HL-60 (cell line): ENCODE data around the gene RAI2.
"Not testable (repeated sequence)": the region's sequence is repeated elsewhere in the genome, so short reads cannot be mapped to it uniquely, and the experiment has no call there.

Experiments used
- DNase-seq, 2 experiments: peaks; one replicate each; pipeline ENCODE4 v3.0.0-alpha.2; 2010 to 2020; ENCODE audit warnings: low read depth in 1 of 2, low spot score in 1 of 2
- H3K27ac ChIP-seq: fragments of 250-450 bp; sonication (Bioruptor Pico); replicated peaks from 2 replicates; pipeline ENCODE4 v1.5.1; 2020; ENCODE audit warnings: mild to moderate bottlenecking, moderate library complexity
- H3K27me3 ChIP-seq: fragments of 250-450 bp; sonication (Bioruptor Pico); 2 replicates; pipeline ENCODE4 v1.5.1; 2021; ENCODE audit warnings: mild to moderate bottlenecking, moderate library complexity; ENCODE audit not compliant: insufficient read depth, poor library complexity, severe bottlenecking
- H3K4me3 ChIP-seq: replicated peaks from 2 replicates; pipeline ENCODE4 v1.5.1; 2011; ENCODE audit warnings: mild to moderate bottlenecking, control low read depth, low read length; ENCODE audit not compliant: insufficient read depth
- CTCF ChIP-seq: IDR thresholded peaks from one replicate; pipeline ENCODE4 v1.5.1; 2011; ENCODE audit warnings: low read length, control low read depth, inconsistent platforms; ENCODE audit not compliant: insufficient read depth
- GABPA ChIP-seq: IDR thresholded peaks from 2 replicates; pipeline ENCODE4 v1.6.1; 2012; ENCODE audit warnings: low read depth
- POLR2AphosphoS5 ChIP-seq: IDR thresholded peaks from 2 replicates; pipeline ENCODE4 v1.6.1; 2012; ENCODE audit warnings: low read depth
- REST ChIP-seq: IDR thresholded peaks from 2 replicates; pipeline ENCODE4 v1.6.1; 2012; ENCODE audit warnings: low read depth; ENCODE audit not compliant: insufficient replicate concordance
- SPI1 ChIP-seq: IDR thresholded peaks from 2 replicates; pipeline ENCODE4 v1.6.1; 2012; ENCODE audit warnings: low read depth, mild to moderate bottlenecking, borderline replicate concordance

Gene RAI2

GRCh38 chrX:17787557-17787956 lies 73.5 kb downstream of the RAI2 start:
- no peak for TF ChIP-seq SPI1
- Histone ChIP-seq H3K27me3 (no peaks in the 10 kb centered on the region), H3K4me3 (no peak overlapping the region), H3K27ac (no peak overlapping the region)
- DNase-seq: no peak

- not testable (repeated sequence) for H3K27ac ChIP-seq, H3K27me3 ChIP-seq, H3K4me3 ChIP-seq, DNase-seq
These were observed 74.3 kb downstream of the RAI2 start for GRCh38 chrX:17786554-17787347.

- no peaks in the 10 kb centered on the region for H3K27me3 ChIP-seq
- TF ChIP-seq GABPA (no peak), SPI1 (no peak), REST (no peak), CTCF (no peak), POLR2AphosphoS5 (no peak)
- no peak overlapping the region for H3K4me3 ChIP-seq
- DNase-seq: no peak
- H3K27ac ChIP-seq: no peak overlapping the region
These were observed 81.7 kb downstream of the RAI2 start for GRCh38 chrX:17779434-17779833.

GRCh38 chrX:17778997-17779396 lies 82.1 kb downstream of the RAI2 start:
- no peak overlapping the region for H3K27ac ChIP-seq
- H3K4me3 ChIP-seq: no peak overlapping the region
- TF ChIP-seq CTCF (no peak), GABPA (no peak), SPI1 (no peak), POLR2AphosphoS5 (no peak), REST (no peak)
- no peak for DNase-seq
- H3K27me3 ChIP-seq: no peaks in the 10 kb centered on the region

GRCh38 chrX:17774053-17774452 lies 87.0 kb downstream of the RAI2 start:
- no peaks in the 10 kb centered on the region for H3K27me3 ChIP-seq
- no peak overlapping the region for H3K27ac ChIP-seq
- H3K4me3 ChIP-seq: no peak overlapping the region
- TF ChIP-seq REST (no peak), CTCF (no peak), GABPA (no peak), SPI1 (no peak), POLR2AphosphoS5 (no peak)
- no peak for DNase-seq
